Caco-2 (cell line): ENCODE data around the gene SCN8A. TPM values are rescaled to one million over a fixed set of nuclear protein-coding genes. Genes with fewer than 3 reads are reported as not detected.

ENCODE experiments used
- BruUV-seq: library from RNA; stranded (reverse); fragments of 400-500 nt; replicated peaks from 2 replicates; lab custom pipeline; 2021; lab: Mats Ljungman, UMichigan
- CTCF ChIA-PET: fragments of 300-600 bp; sonication (Branson Sonifier 250); formaldehyde crosslinking; loops from one replicate; lab custom pipeline; 2022; ENCODE audit warnings: antibody characterized with exemption; lab: Charles Lee
- POLR2A ChIA-PET: fragments of 300-600 bp; sonication (Branson Sonifier 250); formaldehyde crosslinking; loops from one replicate; lab custom pipeline; 2022; ENCODE audit warnings: antibody characterized with exemption; lab: Charles Lee
- DNase-seq, 2 experiments: peaks; one replicate each; pipeline versions ENCODE4 v3.0.0 to v3.0.0-alpha.2; 2020 to 2022
- H3K27me3 ChIP-seq: replicated peaks from 2 replicates; pipeline ENCODE4 v1.6.0; 2011; ENCODE audit warnings: low read length; ENCODE audit not compliant: control insufficient read depth, insufficient read depth
- H3K36me3 ChIP-seq: 2 replicates; pipeline ENCODE4 v1.5.1; 2011; ENCODE audit warnings: low read length; ENCODE audit not compliant: control insufficient read depth, insufficient read depth
- H3K4me1 ChIP-seq: fragments of 250-450 bp; sonication (Bioruptor Pico); 2 replicates; pipeline ENCODE4 v1.5.1; 2020; ENCODE audit warnings: mild to moderate bottlenecking
- H3K4me3 ChIP-seq: 2 replicates; pipeline ENCODE4 v1.5.1; 2011; ENCODE audit warnings: low read depth, mild to moderate bottlenecking, control low read depth, low read length
- H3K9me3 ChIP-seq: fragments of 250-450 bp; sonication (Bioruptor Pico); 2 replicates; pipeline ENCODE4 v1.5.1; 2020; ENCODE audit warnings: mild to moderate bottlenecking, moderate library complexity
- H3K27ac Mint-ChIP-seq: one replicate; pipeline ENCODE4 v1.8.0; 2022; ENCODE audit warnings: mixed read lengths; ENCODE audit not compliant: unreplicated experiment
- H3K27me3 Mint-ChIP-seq: one replicate; pipeline ENCODE4 v1.8.0; 2022; ENCODE audit warnings: mixed read lengths; ENCODE audit not compliant: insufficient read depth, unreplicated experiment
- H3K36me3 Mint-ChIP-seq: one replicate; pipeline ENCODE4 v1.8.0; 2022; ENCODE audit warnings: mild to moderate bottlenecking, mixed read lengths; ENCODE audit not compliant: insufficient read depth, unreplicated experiment
- H3K4me1 Mint-ChIP-seq: one replicate; pipeline ENCODE4 v1.8.0; 2022; ENCODE audit warnings: low read depth, mixed read lengths; ENCODE audit not compliant: unreplicated experiment
- H3K4me3 Mint-ChIP-seq: one replicate; pipeline ENCODE4 v1.8.0; 2022; ENCODE audit warnings: mild to moderate bottlenecking, moderate library complexity, mixed read lengths; ENCODE audit not compliant: unreplicated experiment
- H3K9me3 Mint-ChIP-seq: one replicate; pipeline ENCODE4 v1.8.0; 2022; ENCODE audit warnings: mixed read lengths; ENCODE audit not compliant: unreplicated experiment
- intact Hi-C: fragments of 100-400 bp; cut with micrococcal nuclease; formaldehyde crosslinking; loops from one replicate; pipeline ENCODE4 v1.10.0; 2022; ENCODE audit not compliant: unreplicated experiment
- total RNA-seq: library from RNA; stranded (reverse); gene quantifications from 2 replicates; pipeline ENCODE4 v1.2.3, GENCODE V29; 2022
- TF ChIP-seq, protein P1 (sequence below), 2 experiments: fragments of 200-600 bp in 1 of 2; IDR thresholded peaks; 1 replicate in 1 of 2; 2 replicates in 1 of 2; pipeline versions ENCODE4 v1.5.1 to v1.8.0; 2011 to 2022; ENCODE audit warnings: antibody characterized with exemption in 1 of 2, control low read depth in 1 of 2, inconsistent platforms in 1 of 2, low read depth in 1 of 2, low read length in 1 of 2, mild to moderate bottlenecking in 1 of 2, moderate library complexity in 1 of 2; ENCODE audit not compliant: insufficient read depth in 1 of 2, severe bottlenecking in 1 of 2, unreplicated experiment in 1 of 2

SCN8A gene
- total RNA-seq, 1 experiment from 2014 or later = 16.5 TPM

DNA sequence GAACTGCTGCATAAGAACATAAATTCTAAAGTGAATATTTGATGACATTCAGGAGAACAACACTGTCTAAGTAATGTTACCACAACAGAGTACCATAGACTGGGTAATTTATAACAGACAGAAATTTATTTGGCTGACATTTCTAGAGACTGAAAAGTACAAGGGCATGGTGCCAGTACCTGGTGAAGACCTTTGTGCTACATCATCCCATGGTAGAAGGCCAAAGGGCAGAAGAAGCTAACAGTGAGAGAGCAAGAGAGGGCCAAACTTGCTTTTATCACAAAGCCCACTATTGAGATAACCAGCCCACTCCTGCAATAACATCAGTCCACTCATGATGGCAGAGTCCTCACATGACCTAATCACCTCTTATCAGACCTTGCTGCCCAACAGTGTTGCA lies 168.7 kb downstream of the SCN8A start:
- TF ChIP-seq, protein P1, sequence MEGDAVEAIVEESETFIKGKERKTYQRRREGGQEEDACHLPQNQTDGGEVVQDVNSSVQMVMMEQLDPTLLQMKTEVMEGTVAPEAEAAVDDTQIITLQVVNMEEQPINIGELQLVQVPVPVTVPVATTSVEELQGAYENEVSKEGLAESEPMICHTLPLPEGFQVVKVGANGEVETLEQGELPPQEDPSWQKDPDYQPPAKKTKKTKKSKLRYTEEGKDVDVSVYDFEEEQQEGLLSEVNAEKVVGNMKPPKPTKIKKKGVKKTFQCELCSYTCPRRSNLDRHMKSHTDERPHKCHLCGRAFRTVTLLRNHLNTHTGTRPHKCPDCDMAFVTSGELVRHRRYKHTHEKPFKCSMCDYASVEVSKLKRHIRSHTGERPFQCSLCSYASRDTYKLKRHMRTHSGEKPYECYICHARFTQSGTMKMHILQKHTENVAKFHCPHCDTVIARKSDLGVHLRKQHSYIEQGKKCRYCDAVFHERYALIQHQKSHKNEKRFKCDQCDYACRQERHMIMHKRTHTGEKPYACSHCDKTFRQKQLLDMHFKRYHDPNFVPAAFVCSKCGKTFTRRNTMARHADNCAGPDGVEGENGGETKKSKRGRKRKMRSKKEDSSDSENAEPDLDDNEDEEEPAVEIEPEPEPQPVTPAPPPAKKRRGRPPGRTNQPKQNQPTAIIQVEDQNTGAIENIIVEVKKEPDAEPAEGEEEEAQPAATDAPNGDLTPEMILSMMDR (IDR thresholded peaks at IDR 0.05; ENCODE audit: insufficient read depth in 1 of 2, low read depth in 1 of 2, low read length in 1 of 2, severe bottlenecking in 1 of 2, unreplicated experiment in 1 of 2) = no peak
- Histone ChIP-seq H3K4me1 (no peaks in the 10 kb centered on the region), H3K9me3 (no peaks in the 10 kb centered on the region), H3K36me3 (peaks cover 1% of the 10 kb centered on the region; the same call in 1 of the 2 replicates), H3K27me3 (no peaks in the 10 kb centered on the region), H3K4me3 (no peak overlapping the region)
- ChIA-PET CTCF (no interaction called here), POLR2A (no interaction called here)
- intact Hi-C loops = no loop called here
- Mint-ChIP-seq H3K4me1 (no peaks in the 10 kb centered on the region), H3K27me3 (no peaks in the 10 kb centered on the region), H3K27ac (no peak overlapping the region), H3K9me3 (no peaks in the 10 kb centered on the region), H3K36me3 (peaks cover 5% of the 10 kb centered on the region), H3K4me3 (no peak overlapping the region)
- DNase-seq = no peak
- no TSS peak for BruUV-seq

DNA sequence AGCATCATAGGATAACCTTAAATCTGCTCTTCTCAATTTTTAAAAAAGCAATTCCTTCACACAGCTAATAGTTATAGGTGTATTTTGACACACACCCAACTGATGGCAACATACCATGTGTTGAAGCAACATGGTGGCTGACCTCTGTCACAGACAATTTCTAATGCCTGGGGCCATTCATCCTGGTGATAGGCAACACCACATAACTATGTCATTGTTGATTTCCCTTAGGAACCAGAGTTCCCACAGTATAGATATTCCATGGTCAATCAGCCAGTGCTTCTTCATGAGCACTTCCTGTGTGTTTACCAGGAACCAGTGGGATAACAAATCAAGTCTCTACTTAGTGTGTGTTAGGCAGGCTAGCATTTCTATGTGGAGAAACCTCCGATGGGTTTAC lies 169.2 kb downstream of the SCN8A start:
- Mint-ChIP-seq H3K27ac (no peak overlapping the region), H3K36me3 (peaks cover 5% of the 10 kb centered on the region), H3K4me3 (no peak overlapping the region), H3K9me3 (no peaks in the 10 kb centered on the region), H3K4me1 (no peaks in the 10 kb centered on the region), H3K27me3 (no peaks in the 10 kb centered on the region)
- ChIA-PET POLR2A (no interaction called here), CTCF (no interaction called here)
- TF ChIP-seq, protein P1 (IDR thresholded peaks at IDR 0.05; ENCODE audit: insufficient read depth in 1 of 2, low read depth in 1 of 2, low read length in 1 of 2, severe bottlenecking in 1 of 2, unreplicated experiment in 1 of 2) = no peak
- DNase-seq = no peak
- intact Hi-C loops = no loop called here
- BruUV-seq = no TSS peak
- H3K27me3 ChIP-seq = no peaks in the 10 kb centered on the region
- no peaks in the 10 kb centered on the region for H3K9me3 ChIP-seq
- H3K4me1 ChIP-seq = no peaks in the 10 kb centered on the region
- no peak overlapping the region for H3K4me3 ChIP-seq
- peaks cover 1% of the 10 kb centered on the region; the same call in 1 of the 2 replicates for H3K36me3 ChIP-seq

DNA sequence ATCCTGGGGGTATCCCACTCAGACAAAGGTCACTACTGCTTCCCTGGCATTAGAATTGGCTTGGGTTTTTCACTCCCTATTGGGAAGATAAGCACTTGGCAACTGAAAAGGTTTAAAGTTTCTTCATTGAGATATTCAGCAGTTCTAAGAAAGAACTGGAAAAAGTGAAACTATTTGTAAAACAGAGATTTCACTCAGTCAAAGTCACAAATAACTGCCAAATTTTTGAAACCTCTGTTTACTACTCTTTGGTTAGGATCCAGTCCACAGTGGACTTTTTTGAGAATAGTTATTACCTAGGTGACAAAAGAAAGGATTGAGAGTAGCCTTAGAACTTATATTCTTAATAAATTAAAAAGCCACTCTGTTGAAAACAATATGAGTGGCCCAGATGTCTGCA lies 172.7 kb downstream of the SCN8A start:
- Mint-ChIP-seq H3K27ac (no peak overlapping the region), H3K4me1 (no peaks in the 10 kb centered on the region), H3K36me3 (no peaks in the 10 kb centered on the region), H3K9me3 (no peaks in the 10 kb centered on the region), H3K27me3 (no peaks in the 10 kb centered on the region), H3K4me3 (no peak overlapping the region)
- Histone ChIP-seq H3K27me3 (no peaks in the 10 kb centered on the region), H3K9me3 (no peaks in the 10 kb centered on the region), H3K4me3 (no peak overlapping the region), H3K4me1 (no peaks in the 10 kb centered on the region), H3K36me3 (no peaks in the 10 kb centered on the region)
- ChIA-PET POLR2A (no interaction called here), CTCF (no interaction called here)
- TF ChIP-seq, protein P1 (IDR thresholded peaks at IDR 0.05; ENCODE audit: insufficient read depth in 1 of 2, low read depth in 1 of 2, low read length in 1 of 2, severe bottlenecking in 1 of 2, unreplicated experiment in 1 of 2) = no peak
- no TSS peak for BruUV-seq
- intact Hi-C loops = no loop called here
- DNase-seq = no peak
